ENCODE data around the gene GSTP1. TPM values are rescaled to one million over a fixed set of nuclear protein-coding genes. Genes with fewer than 3 reads are reported as not detected.
"Not testable (repeated sequence)": the region's sequence is repeated elsewhere in the genome, so short reads cannot be mapped to it uniquely, and the experiment has no call there.

GSTP1 gene
- total and polyA plus RNA-seq, 4 donors, result 371 to 782 (median 495) TPM

DNA sequence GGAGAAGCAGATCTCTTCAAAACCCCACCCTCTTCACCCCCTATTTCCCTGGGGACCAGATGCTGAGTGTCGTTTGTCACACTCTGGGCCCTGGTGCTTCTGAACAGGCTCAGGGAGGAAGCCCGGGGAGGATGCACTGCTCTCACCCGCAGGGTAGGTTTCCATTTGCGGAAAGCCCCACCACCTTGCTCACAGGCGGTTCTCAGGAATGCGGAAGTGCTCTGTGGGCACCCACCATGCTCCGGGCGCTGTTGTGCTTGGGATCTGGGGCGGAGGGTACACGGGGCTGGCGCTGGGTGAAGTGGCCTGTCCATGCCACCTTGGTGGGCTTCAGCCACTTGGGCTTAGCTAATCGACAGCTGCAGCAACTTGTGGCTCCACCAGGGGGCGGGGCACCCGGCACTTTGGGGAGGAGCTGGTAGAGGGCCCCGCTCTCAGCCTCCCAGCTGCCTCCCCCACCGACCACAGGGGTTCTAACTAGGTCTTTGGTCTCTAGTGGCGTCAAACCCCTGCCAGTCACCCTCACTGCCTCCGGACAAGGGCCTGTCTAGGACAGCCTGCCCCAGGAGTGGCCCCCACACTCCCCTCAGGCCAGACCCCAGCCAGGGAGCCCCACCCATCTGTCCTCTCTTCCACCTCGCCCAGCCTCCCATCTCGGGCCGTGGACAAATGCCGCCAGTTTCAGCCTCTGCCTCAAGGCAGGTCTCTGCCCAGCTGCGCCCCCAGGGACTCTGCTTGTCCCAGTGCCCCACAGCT, 30.5 kb downstream of the GSTP1 start:
- intact Hi-C loops (cut with DNase I), result no loop called here
- DNase-seq, result peak; percentile 77 to 90
- H3K4me1 ChIP-seq (ENCODE audit: control insufficient read depth in 1 of 2, insufficient read depth in 2 of 2, low read length in 2 of 2), result no peaks in the 10 kb centered on the region
- no peaks in the 10 kb centered on the region for H3K27me3 ChIP-seq (ENCODE audit: control insufficient read depth in 1 of 2, insufficient read depth in 2 of 2, low read length in 1 of 2)
- ATAC-seq (ENCODE audit: low FRiP score), result peak; percentile 61
- no peaks in the 10 kb centered on the region for H3K9me3 ChIP-seq (ENCODE audit: control insufficient read depth, low read length)
- H3K4me3 ChIP-seq (ENCODE audit: low read length in 2 of 2), result peak overlapping the region in 1 of 2 donors; percentile 5
- no peaks in the 10 kb centered on the region for H3K36me3 ChIP-seq (ENCODE audit: control insufficient read depth in 1 of 2, insufficient read depth in 2 of 2, low read length in 1 of 2)
- H3K27ac ChIP-seq (ENCODE audit: low read depth in 1 of 2, low read length in 2 of 2), result no peak overlapping the region
- WGBS, 2 donors, result 8 to 10% methylated on average over 23 of the region's 23 CpGs

GRCh38 chr11:67614730-67615714, 31.4 kb downstream of the GSTP1 start:
- Histone ChIP-seq H3K36me3 (ENCODE audit: control insufficient read depth in 1 of 2, insufficient read depth in 2 of 2, low read length in 1 of 2) (no peaks in the 10 kb centered on the region), H3K9me3 (ENCODE audit: control insufficient read depth, low read length) (no peaks in the 10 kb centered on the region), H3K27ac (ENCODE audit: low read depth in 1 of 2, low read length in 2 of 2) (no peak overlapping the region), H3K27me3 (ENCODE audit: control insufficient read depth in 1 of 2, insufficient read depth in 2 of 2, low read length in 1 of 2) (no peaks in the 10 kb centered on the region), H3K4me3 (ENCODE audit: low read length in 2 of 2) (no peak overlapping the region), H3K4me1 (ENCODE audit: control insufficient read depth in 1 of 2, insufficient read depth in 2 of 2, low read length in 2 of 2) (no peaks in the 10 kb centered on the region)
- intact Hi-C loops (cut with DNase I), result no loop called here
- peak; percentile 15 for ATAC-seq (ENCODE audit: low FRiP score)
- WGBS, 2 donors, result 75 to 78% methylated on average over 16 to 18 of the region's 18 CpGs
- DNase-seq, result peak in 1 of 2 donors; percentile 75

GRCh38 chr11:67615728-67616430, 32.3 kb downstream of the GSTP1 start:
- Histone ChIP-seq H3K4me1 (ENCODE audit: control insufficient read depth in 1 of 2, insufficient read depth in 2 of 2, low read length in 2 of 2) (no peaks in the 10 kb centered on the region), H3K27me3 (ENCODE audit: control insufficient read depth in 1 of 2, insufficient read depth in 2 of 2, low read length in 1 of 2) (no peaks in the 10 kb centered on the region), H3K9me3 (ENCODE audit: control insufficient read depth, low read length) (no peaks in the 10 kb centered on the region), H3K27ac (ENCODE audit: low read depth in 1 of 2, low read length in 2 of 2) (no peak overlapping the region), H3K36me3 (ENCODE audit: control insufficient read depth in 1 of 2, insufficient read depth in 2 of 2, low read length in 1 of 2) (no peaks in the 10 kb centered on the region), H3K4me3 (ENCODE audit: low read length in 2 of 2) (no peak overlapping the region)
- DNase-seq (no peak), ATAC-seq (ENCODE audit: low FRiP score) (no peak)
- intact Hi-C loops (cut with DNase I), result no loop called here
- WGBS, 2 donors, result 20 to 24% methylated on average over 33 to 34 of the region's 34 CpGs

DNA sequence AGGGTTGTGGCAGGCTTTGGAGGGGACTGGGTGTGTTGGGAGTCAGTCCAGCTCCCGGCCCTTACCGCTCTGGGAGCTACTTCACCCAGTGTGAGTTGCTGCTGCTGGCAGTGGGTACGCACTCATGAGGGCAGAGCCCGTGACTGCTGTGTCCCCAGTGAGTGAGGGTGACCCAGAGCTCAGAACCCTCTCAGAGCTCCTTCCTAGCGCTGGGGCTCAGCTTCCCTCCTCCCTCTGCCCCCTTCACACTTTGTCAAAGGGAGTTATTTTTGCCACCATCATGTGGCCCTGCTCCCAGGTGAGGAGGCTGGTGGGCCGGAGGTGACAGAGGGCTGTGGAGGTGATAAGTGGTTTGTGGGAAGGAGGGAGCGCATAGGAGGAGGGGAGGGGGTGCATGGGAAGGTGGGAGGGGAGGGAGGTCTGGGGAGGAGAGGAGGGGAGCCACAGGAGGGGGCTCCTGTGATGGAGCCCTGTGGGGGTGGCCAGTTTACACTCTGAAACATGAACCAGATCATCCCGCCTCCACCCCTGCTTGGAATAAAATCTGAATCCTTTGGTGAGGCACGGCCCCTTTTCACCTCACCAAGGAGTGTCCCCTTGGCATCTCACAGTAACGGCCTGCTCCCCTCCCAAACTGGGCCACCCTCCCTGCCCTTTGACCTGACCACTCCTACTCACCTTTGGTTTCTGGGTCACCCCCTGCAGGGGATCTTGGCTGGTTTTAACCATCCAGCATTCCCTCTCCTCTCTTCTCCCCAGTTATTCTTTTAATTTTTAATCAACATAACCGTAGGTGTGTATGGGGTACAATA, 33.0 kb downstream of the GSTP1 start:
- no peaks in the 10 kb centered on the region for H3K4me1 ChIP-seq (ENCODE audit: control insufficient read depth in 1 of 2, insufficient read depth in 2 of 2, low read length in 2 of 2)
- ATAC-seq (ENCODE audit: low FRiP score), result no peak
- 28 to 29% methylated on average over 10 to 11 of the region's 11 CpGs for WGBS, 2 donors
- DNase-seq, result no peak
- no peak overlapping the region for H3K4me3 ChIP-seq (ENCODE audit: low read length in 2 of 2)
- H3K27ac ChIP-seq (ENCODE audit: low read depth in 1 of 2, low read length in 2 of 2), result no peak overlapping the region
- intact Hi-C loops (cut with DNase I), result no loop called here
- no peaks in the 10 kb centered on the region for H3K27me3 ChIP-seq (ENCODE audit: control insufficient read depth in 1 of 2, insufficient read depth in 2 of 2, low read length in 1 of 2)
- no peaks in the 10 kb centered on the region for H3K36me3 ChIP-seq (ENCODE audit: control insufficient read depth in 1 of 2, insufficient read depth in 2 of 2, low read length in 1 of 2)
- no peaks in the 10 kb centered on the region for H3K9me3 ChIP-seq (ENCODE audit: control insufficient read depth, low read length)

- H3K4me1 ChIP-seq (ENCODE audit: control insufficient read depth in 1 of 2, insufficient read depth in 2 of 2, low read length in 2 of 2), result no peaks in the 10 kb centered on the region
- no peaks in the 10 kb centered on the region for H3K9me3 ChIP-seq (ENCODE audit: control insufficient read depth, low read length)
- no peaks in the 10 kb centered on the region for H3K36me3 ChIP-seq (ENCODE audit: control insufficient read depth in 1 of 2, insufficient read depth in 2 of 2, low read length in 1 of 2)
- ATAC-seq (ENCODE audit: low FRiP score) (no peak), DNase-seq (no peak)
- H3K27ac ChIP-seq (ENCODE audit: low read depth in 1 of 2, low read length in 2 of 2), result no peak overlapping the region
- H3K4me3 ChIP-seq (ENCODE audit: low read length in 2 of 2), result no peak overlapping the region
- 69 to 74% methylated on average over 7 of the region's 7 CpGs for WGBS, 2 donors
- intact Hi-C loops (cut with DNase I), result no loop called here
- no peaks in the 10 kb centered on the region for H3K27me3 ChIP-seq (ENCODE audit: control insufficient read depth in 1 of 2, insufficient read depth in 2 of 2, low read length in 1 of 2)
Measured at GRCh38 chr11:67617243-67617953, 33.8 kb downstream of the GSTP1 start.

DNA sequence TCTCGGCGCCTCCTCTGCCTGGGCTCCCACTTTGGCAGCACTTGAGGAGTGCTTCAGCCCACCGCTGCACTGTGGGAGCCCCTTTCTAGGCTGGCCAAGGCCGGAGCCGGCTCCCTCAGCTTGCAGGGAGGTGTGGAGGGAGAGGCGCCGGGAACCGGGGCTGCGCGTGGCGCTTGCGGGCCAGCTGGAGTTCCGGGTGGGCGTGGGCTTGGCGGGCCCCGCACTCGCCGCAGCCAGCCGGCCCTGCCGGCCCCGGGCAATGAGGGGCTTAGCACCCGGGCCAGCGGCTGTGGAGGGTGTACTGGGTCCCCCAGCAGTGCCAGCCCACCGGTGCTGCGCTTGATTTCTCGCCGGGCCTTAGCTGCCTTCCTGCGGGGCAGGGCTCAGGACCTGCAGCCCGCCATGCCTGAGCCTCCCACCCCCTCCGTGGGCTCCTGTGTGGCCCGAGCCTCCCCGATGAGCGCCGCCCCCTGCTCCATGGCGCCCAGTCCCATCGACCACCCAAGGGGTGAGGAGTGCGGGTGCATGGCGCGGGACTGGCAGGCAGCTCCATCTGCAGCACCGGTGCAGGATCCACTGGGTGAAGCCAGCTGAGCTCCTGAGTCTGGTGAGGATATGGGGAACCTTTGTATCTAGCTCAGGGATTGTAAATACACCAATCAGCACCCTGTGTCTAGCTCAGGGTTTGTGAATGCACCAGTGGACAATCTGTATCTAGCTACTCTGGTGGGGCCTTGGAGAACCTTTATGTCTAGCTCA, 35.5 kb downstream of the GSTP1 start:
- DNase-seq, result peak in 1 of 2 donors; percentile 67
- intact Hi-C loops (cut with DNase I); H3K9me3 ChIP-seq (ENCODE audit: control insufficient read depth, low read length); H3K4me1 ChIP-seq (ENCODE audit: control insufficient read depth in 1 of 2, insufficient read depth in 2 of 2, low read length in 2 of 2); H3K27ac ChIP-seq (ENCODE audit: low read depth in 1 of 2, low read length in 2 of 2); H3K27me3 ChIP-seq (ENCODE audit: control insufficient read depth in 1 of 2, insufficient read depth in 2 of 2, low read length in 1 of 2); ATAC-seq (ENCODE audit: low FRiP score); H3K4me3 ChIP-seq (ENCODE audit: low read length in 2 of 2); H3K36me3 ChIP-seq (ENCODE audit: control insufficient read depth in 1 of 2, insufficient read depth in 2 of 2, low read length in 1 of 2): not testable (repeated sequence)
- 93 to 94% methylated on average over 34 to 40 of the region's 40 CpGs for WGBS, 2 donors
